ENCODE measurements around the gene SRRM4. TPM values are rescaled to one million over a fixed set of nuclear protein-coding genes. Genes with fewer than 3 reads are reported as not detected.

The SRRM4 gene
- total and polyA plus RNA-seq, 4 donors = not detected

DNA sequence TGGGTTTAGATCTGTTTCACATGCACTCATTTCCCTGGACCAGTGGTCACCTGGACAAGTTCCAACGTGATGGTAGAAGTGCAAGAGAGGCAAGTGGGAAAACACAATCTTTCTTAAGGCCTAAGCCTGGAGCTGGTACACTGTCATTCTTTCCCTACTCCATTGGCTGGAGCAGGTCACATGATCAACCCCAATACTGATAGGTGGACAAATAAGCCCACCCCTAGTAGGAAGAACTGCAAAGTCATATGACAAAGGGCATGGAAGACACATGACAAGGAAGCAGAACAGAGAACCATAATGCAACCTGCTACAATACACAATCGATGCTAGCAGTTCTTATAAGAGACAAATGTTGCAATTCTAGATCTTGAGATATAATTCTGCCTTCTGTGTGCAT, 66.3 kb downstream of the SRRM4 start:
- 62% methylated on average over 2 of the region's 2 CpGs for whole genome bisulfite sequencing
- TF ChIP-seq RXRA (IDR thresholded peaks at IDR 0.05) (no peak), CTCF (IDR thresholded peaks at IDR 0.05; ENCODE audit: low read depth, low read length, missing input control) (no peak), JUND (IDR thresholded peaks at IDR 0.05) (no peak), TAF1 (conservative IDR thresholded peaks at IDR 0.05) (no peak), HNF4G (IDR thresholded peaks at IDR 0.05) (no peak), SP1 (IDR thresholded peaks at IDR 0.05) (no peak), NR2F2 (IDR thresholded peaks at IDR 0.05) (no peak)
- TF ChIP-seq, protein P1, sequence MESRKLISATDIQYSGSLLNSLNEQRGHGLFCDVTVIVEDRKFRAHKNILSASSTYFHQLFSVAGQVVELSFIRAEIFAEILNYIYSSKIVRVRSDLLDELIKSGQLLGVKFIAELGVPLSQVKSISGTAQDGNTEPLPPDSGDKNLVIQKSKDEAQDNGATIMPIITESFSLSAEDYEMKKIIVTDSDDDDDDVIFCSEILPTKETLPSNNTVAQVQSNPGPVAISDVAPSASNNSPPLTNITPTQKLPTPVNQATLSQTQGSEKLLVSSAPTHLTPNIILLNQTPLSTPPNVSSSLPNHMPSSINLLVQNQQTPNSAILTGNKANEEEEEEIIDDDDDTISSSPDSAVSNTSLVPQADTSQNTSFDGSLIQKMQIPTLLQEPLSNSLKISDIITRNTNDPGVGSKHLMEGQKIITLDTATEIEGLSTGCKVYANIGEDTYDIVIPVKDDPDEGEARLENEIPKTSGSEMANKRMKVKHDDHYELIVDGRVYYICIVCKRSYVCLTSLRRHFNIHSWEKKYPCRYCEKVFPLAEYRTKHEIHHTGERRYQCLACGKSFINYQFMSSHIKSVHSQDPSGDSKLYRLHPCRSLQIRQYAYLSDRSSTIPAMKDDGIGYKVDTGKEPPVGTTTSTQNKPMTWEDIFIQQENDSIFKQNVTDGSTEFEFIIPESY (IDR thresholded peaks at IDR 0.05) = no peak
- TF ChIP-seq, protein P2, sequence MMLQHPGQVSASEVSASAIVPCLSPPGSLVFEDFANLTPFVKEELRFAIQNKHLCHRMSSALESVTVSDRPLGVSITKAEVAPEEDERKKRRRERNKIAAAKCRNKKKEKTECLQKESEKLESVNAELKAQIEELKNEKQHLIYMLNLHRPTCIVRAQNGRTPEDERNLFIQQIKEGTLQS (IDR thresholded peaks at IDR 0.05) = no peak
- no peaks in the 10 kb centered on the region for H3K4me1 ChIP-seq (ENCODE audit: control insufficient read depth in 4 of 4, insufficient read depth in 4 of 4, low read length in 3 of 4)
- H3K27ac ChIP-seq (ENCODE audit: low read depth in 1 of 2, low read length in 2 of 2) = no peak overlapping the region
- no peak for DNase-seq (ENCODE audit: low spot score)
- no peaks in the 10 kb centered on the region for H3K36me3 ChIP-seq (ENCODE audit: control insufficient read depth in 4 of 4, insufficient read depth in 3 of 4, low read depth in 1 of 4, low read length in 3 of 4)
- peaks cover 0 to 5% (median 1%) of the 10 kb centered on the region in 4 donors for H3K27me3 ChIP-seq (ENCODE audit: control insufficient read depth in 4 of 4, insufficient read depth in 4 of 4, low read length in 3 of 4)
- peaks cover 0 to 10% (median 1%) of the 10 kb centered on the region in 4 donors for H3K9me3 ChIP-seq (ENCODE audit: control insufficient read depth in 4 of 4, low read length in 3 of 4)
- H3K9ac ChIP-seq (ENCODE audit: low read depth in 1 of 2, low read length in 2 of 2) = no peak overlapping the region
- H3K4me3 ChIP-seq (ENCODE audit: low read depth in 1 of 3, low read length in 3 of 3) = no peak overlapping the region

DNA sequence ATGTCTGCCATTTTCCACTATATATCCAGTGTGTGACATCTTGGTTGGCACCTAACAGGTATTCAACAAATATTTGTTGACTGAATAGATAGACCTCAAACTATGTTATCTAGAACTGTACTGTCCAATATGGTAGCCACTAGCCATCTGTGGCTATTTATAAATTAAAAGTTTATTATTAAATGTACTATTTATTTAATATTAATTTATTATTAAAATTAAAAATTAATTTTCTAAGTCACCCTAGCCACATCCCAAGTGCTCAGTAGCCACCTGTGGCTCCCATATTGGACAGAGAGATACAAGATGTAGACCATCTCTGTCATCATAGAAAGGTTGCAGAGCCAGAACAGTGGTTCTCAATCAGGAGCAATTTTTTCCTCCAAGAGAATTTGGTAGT, 69.3 kb downstream of the SRRM4 start:
- Histone ChIP-seq H3K4me1 (ENCODE audit: control insufficient read depth in 4 of 4, insufficient read depth in 4 of 4, low read length in 3 of 4) (no peaks in the 10 kb centered on the region), H3K36me3 (ENCODE audit: control insufficient read depth in 4 of 4, insufficient read depth in 3 of 4, low read depth in 1 of 4, low read length in 3 of 4) (no peaks in the 10 kb centered on the region), H3K4me3 (ENCODE audit: low read depth in 1 of 3, low read length in 3 of 3) (no peak overlapping the region), H3K9me3 (ENCODE audit: control insufficient read depth in 4 of 4, low read length in 3 of 4) (peaks cover 0 to 10% (median 1%) of the 10 kb centered on the region in 4 donors), H3K27ac (ENCODE audit: low read depth in 1 of 2, low read length in 2 of 2) (no peak overlapping the region), H3K9ac (ENCODE audit: low read depth in 1 of 2, low read length in 2 of 2) (no peak overlapping the region), H3K27me3 (ENCODE audit: control insufficient read depth in 4 of 4, insufficient read depth in 4 of 4, low read length in 3 of 4) (peaks cover 0 to 5% (median 1%) of the 10 kb centered on the region in 4 donors)
- no peak for TF ChIP-seq FOXA1 (IDR thresholded peaks at IDR 0.05)
- DNase-seq (ENCODE audit: low spot score) = no peak

- Histone ChIP-seq H3K27ac (ENCODE audit: low read depth in 1 of 2, low read length in 2 of 2) (no peak overlapping the region), H3K27me3 (ENCODE audit: control insufficient read depth in 4 of 4, insufficient read depth in 4 of 4, low read length in 3 of 4) (peaks cover 0 to 5% (median 1%) of the 10 kb centered on the region in 4 donors), H3K9ac (ENCODE audit: low read depth in 1 of 2, low read length in 2 of 2) (no peak overlapping the region), H3K36me3 (ENCODE audit: control insufficient read depth in 4 of 4, insufficient read depth in 3 of 4, low read depth in 1 of 4, low read length in 3 of 4) (no peaks in the 10 kb centered on the region), H3K4me3 (ENCODE audit: low read depth in 1 of 3, low read length in 3 of 3) (no peak overlapping the region), H3K9me3 (ENCODE audit: control insufficient read depth in 4 of 4, low read length in 3 of 4) (peaks cover 0 to 10% (median 1%) of the 10 kb centered on the region in 4 donors), H3K4me1 (ENCODE audit: control insufficient read depth in 4 of 4, insufficient read depth in 4 of 4, low read length in 3 of 4) (no peaks in the 10 kb centered on the region)
- DNase-seq (ENCODE audit: low spot score) = no peak
- 73% methylated on average over 4 of the region's 4 CpGs for WGBS
- no peak for TF ChIP-seq EGR1 (IDR thresholded peaks at IDR 0.05; ENCODE audit: low read depth in 2 of 2)
- no peak for TF ChIP-seq SP1 (IDR thresholded peaks at IDR 0.05)
- TF ChIP-seq TAF1 (conservative IDR thresholded peaks at IDR 0.05) = no peak
- TF ChIP-seq HNF4G (IDR thresholded peaks at IDR 0.05) = no peak
- TF ChIP-seq HNF4A (conservative IDR thresholded peaks at IDR 0.05) = no peak
- no peak for TF ChIP-seq GABPA (IDR thresholded peaks at IDR 0.05 in 1 of 2, conservative IDR thresholded peaks at IDR 0.05 in 1 of 2)
- TF ChIP-seq, protein P1 (IDR thresholded peaks at IDR 0.05) = no peak
- no peak for TF ChIP-seq RXRA (IDR thresholded peaks at IDR 0.05)
- no peak for TF ChIP-seq FOXA2 (IDR thresholded peaks at IDR 0.05)
- TF ChIP-seq, protein P3, sequence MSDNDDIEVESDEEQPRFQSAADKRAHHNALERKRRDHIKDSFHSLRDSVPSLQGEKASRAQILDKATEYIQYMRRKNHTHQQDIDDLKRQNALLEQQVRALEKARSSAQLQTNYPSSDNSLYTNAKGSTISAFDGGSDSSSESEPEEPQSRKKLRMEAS (IDR thresholded peaks at IDR 0.05) = no peak
- TF ChIP-seq, protein P4, sequence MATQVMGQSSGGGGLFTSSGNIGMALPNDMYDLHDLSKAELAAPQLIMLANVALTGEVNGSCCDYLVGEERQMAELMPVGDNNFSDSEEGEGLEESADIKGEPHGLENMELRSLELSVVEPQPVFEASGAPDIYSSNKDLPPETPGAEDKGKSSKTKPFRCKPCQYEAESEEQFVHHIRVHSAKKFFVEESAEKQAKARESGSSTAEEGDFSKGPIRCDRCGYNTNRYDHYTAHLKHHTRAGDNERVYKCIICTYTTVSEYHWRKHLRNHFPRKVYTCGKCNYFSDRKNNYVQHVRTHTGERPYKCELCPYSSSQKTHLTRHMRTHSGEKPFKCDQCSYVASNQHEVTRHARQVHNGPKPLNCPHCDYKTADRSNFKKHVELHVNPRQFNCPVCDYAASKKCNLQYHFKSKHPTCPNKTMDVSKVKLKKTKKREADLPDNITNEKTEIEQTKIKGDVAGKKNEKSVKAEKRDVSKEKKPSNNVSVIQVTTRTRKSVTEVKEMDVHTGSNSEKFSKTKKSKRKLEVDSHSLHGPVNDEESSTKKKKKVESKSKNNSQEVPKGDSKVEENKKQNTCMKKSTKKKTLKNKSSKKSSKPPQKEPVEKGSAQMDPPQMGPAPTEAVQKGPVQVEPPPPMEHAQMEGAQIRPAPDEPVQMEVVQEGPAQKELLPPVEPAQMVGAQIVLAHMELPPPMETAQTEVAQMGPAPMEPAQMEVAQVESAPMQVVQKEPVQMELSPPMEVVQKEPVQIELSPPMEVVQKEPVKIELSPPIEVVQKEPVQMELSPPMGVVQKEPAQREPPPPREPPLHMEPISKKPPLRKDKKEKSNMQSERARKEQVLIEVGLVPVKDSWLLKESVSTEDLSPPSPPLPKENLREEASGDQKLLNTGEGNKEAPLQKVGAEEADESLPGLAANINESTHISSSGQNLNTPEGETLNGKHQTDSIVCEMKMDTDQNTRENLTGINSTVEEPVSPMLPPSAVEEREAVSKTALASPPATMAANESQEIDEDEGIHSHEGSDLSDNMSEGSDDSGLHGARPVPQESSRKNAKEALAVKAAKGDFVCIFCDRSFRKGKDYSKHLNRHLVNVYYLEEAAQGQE (IDR thresholded peaks at IDR 0.05) = no peak
- TF ChIP-seq YY1 (IDR thresholded peaks at IDR 0.05) = no peak
- TF ChIP-seq NR2F2 (IDR thresholded peaks at IDR 0.05) = no peak
- TF ChIP-seq, protein P2 (IDR thresholded peaks at IDR 0.05) = no peak
- no peak for TF ChIP-seq RAD21 (IDR thresholded peaks at IDR 0.05)
- TF ChIP-seq FOXA1 (IDR thresholded peaks at IDR 0.05) = no peak
Measured at GRCh38 chr12:119051474-119051873, 70.1 kb downstream of the SRRM4 start.

Measured in liver (tissue), 9 donors.